Activated CD8-positive, alpha-beta memory T cell treated with anti-CD3 and anti-CD28 coated beads, Interleukin-2, amount 50 U/mL, for 4 hours (primary cell): ENCODE data around the gene SLC5A3.

Source experiments
- DNase-seq: peaks from one replicate; pipeline ENCODE4 v3.0.0-alpha.2; 2020

SLC5A3 gene

GRCh38 chr21:34073032-34073748, at the start of gene SLC5A3, which contains the start of gene MRPS6:
SLC5A3 (plus strand) TSS chr21:34073578; CDS start chr21:34095199, 21,621 bp downstream.
MRPS6 (plus strand) TSS chr21:34073578; CDS start chr21:34073701, 123 bp downstream.
- DNase-seq = peak; percentile 69

DNA sequence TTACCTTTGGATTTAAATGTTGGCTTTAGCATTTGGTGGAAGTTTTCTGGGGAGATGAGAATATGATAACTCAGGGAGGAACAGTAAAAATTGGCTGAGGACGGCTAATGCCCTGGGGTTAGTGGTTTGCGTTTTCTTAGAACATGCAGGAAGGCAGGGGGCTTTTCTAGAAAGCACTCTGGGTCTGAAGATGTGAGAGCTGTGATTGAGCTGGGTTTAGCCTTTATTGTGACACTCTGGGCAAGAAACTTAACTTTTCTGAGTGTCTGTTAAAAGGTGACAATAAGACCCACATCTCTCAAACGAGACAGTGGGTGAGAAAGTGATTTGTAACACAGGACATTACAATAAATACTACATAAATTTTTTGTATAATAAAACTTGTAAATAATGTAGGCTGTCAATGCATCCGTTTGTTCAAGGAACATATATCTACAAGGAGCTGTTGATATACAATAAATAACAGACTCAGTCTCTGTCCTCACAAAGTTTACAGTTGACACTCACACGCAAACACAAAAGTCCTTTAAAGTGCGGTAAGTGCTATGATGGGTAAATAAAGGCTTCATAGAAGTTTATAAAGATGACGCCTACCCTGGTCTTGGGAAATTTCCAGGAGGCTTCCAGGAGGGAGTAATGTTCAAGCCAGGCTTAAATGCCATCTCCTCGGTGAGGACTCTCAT, 49.5 kb upstream of the SLC5A3 start:
- DNase-seq = no peak

- no peak for DNase-seq
Measured at GRCh38 chr21:34024374-34024693, 49.0 kb upstream of the SLC5A3 start.

- DNase-seq = no peak
Measured at GRCh38 chr21:34027721-34028461, 45.5 kb upstream of the SLC5A3 start.

- peak; percentile 27 for DNase-seq
Measured at GRCh38 chr21:34029743-34030528, 43.4 kb upstream of the SLC5A3 start.

DNA sequence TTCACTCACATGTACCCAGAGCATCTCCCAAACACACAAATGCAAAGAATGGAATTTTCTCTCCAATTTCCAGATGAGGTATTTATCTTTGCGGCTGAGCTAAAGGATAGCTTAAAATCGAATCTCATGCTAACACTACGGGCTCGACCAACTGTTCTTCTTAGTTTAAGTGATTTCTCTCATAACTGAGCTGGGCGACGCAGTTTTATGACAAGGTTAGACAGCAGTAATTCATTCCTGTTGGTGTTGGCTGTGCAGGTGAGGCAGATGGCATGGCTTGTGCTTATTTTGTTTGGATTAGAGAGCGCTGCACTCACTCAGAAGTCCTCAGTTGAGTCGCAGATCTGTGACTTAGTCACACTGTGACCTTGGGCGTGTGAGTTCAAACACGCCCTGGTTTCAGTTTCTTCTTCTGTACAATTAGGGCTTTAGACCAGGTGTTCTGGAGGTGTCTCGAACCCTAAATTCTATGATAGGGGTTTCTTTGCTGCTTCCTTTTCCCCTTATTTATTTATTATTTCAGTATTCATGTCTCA, 41.5 kb upstream of the SLC5A3 start:
- DNase-seq = no peak

- DNase-seq = no peak
Measured at GRCh38 chr21:34034369-34035014, 38.9 kb upstream of the SLC5A3 start.

- DNase-seq = no peak
Measured at GRCh38 chr21:34035619-34036354, 37.6 kb upstream of the SLC5A3 start.

DNA sequence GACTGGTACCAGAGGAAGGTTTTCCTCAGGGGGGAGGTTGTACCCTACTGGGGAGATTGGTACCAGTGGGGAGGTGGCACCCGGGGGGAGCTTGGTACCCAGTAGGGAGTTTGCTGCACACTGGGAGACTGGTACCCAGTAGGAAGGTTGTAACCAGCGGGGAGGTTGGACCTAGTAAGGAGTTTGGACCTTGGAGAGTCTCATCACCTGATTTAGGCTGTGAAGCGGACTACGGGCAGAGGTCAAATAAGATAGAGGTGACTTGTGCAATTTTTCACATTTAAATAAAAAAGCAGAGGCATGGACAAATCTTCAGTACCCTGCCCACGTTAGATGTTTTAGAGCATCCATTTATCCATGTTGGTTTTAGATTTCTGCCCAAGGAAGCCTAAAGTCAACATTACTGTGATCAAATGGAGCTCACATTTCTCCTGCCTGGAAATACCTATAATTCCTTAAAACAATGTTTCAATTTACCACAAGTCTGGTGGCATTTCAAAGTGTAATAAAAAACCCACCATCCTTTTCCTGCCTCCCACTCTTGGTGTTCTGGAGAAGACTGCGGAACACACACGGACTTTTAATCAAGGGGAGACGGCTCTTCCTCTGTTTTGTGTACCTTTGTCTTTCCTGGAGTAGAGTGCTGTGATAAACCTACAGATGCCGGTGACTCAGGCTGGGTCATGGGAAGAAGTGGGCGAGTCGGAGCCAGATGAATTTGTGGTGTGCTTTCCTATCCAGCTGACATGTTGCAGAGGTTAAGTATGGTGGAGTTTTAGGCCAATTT, 36.2 kb upstream of the SLC5A3 start:
- no peak for DNase-seq

GRCh38 chr21:34039678-34040382, 33.5 kb upstream of the SLC5A3 start:
- no peak for DNase-seq

DNA sequence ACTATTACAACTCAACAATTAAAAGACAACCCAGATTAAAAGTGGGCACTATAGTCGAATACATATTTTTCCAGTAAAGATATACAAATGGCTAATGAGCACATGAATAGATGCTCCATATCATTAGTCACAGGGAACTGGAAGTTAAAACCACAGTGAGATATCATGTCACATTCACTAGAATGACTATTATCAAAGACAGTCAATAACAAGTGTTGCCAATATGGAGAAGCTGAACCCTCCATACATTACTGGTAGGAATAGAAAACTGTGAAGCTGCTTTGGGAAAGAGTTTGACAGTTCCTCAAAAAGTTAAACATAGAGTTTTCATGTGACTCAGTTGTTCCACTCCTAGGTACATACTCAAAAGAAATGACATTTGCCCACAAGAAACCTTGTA, 30.6 kb upstream of the SLC5A3 start:
- no peak for DNase-seq

- no peak for DNase-seq
Measured at GRCh38 chr21:34043333-34043732, 30.0 kb upstream of the SLC5A3 start.

- no peak for DNase-seq
Measured at GRCh38 chr21:34046917-34047316, 26.5 kb upstream of the SLC5A3 start.

DNA sequence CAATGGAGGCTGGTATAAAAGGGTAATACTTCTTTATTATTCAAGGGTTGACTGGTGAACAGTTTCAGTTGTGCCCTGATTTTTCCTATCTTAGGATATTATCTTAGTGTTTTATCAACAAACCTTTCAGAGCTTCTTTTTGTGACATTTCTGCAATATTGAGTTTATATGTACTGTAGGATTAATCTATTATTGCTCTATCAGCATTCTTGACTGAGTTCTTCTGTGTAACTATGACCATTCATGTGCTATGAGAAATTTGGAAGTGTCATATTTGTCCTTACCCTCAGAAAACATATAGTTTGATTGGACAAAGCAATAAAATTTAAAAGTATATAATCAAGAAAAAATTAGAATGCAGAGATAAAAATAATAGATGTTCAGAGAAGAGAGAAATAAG, 25.5 kb upstream of the SLC5A3 start:
- DNase-seq = no peak

- no peak for DNase-seq
Measured at GRCh38 chr21:34052171-34052570, 21.2 kb upstream of the SLC5A3 start.

- DNase-seq = no peak
Measured at GRCh38 chr21:34054259-34054658, 19.1 kb upstream of the SLC5A3 start.

GRCh38 chr21:34055615-34056014, 17.8 kb upstream of the SLC5A3 start:
- DNase-seq = no peak

DNA sequence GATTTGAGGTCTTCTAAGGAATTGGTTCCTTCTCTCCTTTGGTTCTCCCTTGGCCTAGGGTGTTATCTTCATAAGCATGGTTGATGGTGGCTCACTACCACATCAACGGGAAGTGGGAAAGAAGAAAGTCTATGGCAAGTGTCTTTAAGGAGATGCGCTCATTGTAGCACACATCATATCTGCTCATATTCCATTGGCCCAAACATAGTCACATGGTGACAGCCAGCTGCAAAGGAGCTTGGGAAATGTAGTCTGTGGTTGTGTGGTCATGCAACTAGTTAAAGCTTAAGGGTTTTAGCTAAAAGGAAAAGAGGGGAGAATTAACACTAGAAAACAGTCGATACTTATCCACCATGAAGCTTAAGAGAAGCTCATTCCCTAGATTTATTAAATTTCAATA, 11.4 kb upstream of the SLC5A3 start:
- DNase-seq = no peak

DNA sequence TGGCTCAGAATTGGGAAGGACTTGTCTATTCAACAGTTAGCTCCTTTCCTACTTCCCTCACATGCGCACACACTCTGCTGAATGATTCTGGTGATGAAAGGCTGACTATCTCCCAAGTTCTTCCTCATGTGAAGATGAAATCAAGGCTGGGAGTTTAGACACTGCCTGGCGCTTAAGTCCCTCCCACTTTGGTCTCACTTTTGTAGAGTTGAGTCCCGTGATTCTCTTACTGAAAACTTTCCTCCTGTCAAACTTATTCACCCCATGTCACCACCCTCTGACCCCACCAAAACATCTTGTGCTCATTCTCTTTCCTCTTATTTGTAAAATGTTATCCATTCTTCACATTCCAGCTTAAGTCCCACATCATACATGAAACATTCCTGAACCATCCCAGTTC, 8.4 kb upstream of the SLC5A3 start:
- no peak for DNase-seq

DNA sequence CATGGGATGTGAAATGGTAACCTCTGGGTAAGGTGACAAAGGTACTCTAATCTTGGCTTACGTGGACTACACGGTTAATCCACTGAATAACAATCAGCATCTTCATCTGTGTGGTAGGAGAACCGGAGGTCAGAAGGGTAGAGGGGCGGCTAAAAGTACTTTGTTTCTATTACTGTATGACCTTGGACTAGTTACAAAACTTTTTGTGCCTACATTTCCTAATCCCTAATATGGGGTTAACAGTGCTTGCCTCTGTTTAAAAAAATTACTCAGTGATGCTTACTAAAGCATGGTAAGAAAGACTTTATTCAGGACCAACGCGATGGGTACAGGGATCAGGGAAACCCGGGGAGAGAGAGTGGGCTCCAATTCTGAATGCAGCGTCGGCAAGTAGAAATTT, 1.7 kb upstream of the SLC5A3 start:
- DNase-seq = no peak
